ENCODE measurements around the gene SIK3. TPM values are rescaled to one million over a fixed set of nuclear protein-coding genes. Genes with fewer than 3 reads are reported as not detected.

The SIK3 gene
- total and polyA plus RNA-seq, 4 donors, result 6.4 to 64.2 (median 39.0) TPM

DNA sequence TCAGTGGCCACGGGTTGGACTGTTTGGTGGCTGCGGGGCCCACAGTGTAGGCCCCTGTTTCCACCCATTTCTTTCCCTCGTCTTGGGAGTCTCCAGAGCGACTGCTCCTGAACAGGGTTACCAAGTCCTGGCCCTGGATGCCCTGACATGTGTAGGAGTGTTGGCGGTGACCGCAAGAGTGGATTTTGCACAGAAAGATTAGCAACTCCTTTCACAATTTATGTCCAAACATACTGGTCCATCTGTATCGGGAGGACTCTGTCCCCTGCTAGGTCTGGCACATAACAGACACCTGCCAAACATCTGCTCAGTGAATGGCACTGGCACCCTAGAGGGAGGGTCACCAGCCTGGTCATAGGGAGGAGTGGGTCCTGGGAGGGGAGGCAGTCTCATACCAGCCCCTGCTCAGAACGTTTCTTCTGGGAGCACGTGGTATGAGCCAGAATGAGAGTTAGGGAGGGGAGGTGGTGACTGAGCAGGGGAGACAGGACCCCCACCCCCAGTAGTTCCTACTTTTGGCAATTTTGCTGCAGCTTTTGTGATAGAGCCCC lies 257.4 kb downstream of the SIK3 start:
- Histone ChIP-seq H3K27ac (ENCODE audit: low read depth in 1 of 2, low read length in 2 of 2) (no peak overlapping the region), H3K9me3 (ENCODE audit: control insufficient read depth, low read length) (no peaks in the 10 kb centered on the region), H3K4me3 (ENCODE audit: low read length in 2 of 2) (no peak overlapping the region), H3K4me1 (ENCODE audit: control insufficient read depth in 1 of 2, insufficient read depth in 2 of 2, low read length in 2 of 2) (no peaks in the 10 kb centered on the region), H3K27me3 (ENCODE audit: control insufficient read depth in 1 of 2, insufficient read depth in 2 of 2, low read length in 1 of 2) (no peaks in the 10 kb centered on the region), H3K36me3 (ENCODE audit: control insufficient read depth in 1 of 2, insufficient read depth in 2 of 2, low read length in 1 of 2) (peaks cover 0 to 4% of the 10 kb centered on the region in 2 donors)
- intact Hi-C loops (cut with DNase I), result no loop called here
- DNase-seq (peak in 1 of 2 donors; percentile 53), ATAC-seq (ENCODE audit: low FRiP score) (no peak)
- 70 to 74% methylated on average over 9 of the region's 9 CpGs for WGBS, 2 donors

DNA sequence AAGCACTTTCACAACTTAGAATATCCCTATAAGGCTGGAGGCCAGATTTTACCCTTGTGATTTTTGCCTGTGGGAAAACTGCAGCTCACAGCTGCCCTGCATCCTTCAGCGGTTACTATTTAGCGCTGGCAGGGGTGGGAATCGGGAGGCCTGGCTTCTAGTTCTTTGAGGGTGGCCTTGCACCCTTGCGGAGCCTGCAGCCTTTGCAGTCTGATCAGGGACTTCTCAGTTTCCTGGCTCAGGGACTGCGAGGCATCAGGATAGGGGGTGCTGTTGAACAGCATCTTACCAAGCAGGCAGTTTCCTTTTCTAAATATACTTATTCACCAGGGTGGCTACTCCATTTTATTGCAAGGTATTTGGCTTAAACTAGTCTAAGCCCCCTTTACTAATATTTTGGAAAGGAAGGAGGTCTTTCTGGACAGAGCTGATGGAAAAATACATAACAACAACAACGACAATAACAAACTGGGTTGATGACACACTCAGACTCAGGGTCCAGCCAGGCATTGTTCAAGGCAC lies 257.9 kb downstream of the SIK3 start:
- DNase-seq, result peak in 1 of 2 donors; percentile 53
- H3K27ac ChIP-seq (ENCODE audit: low read depth in 1 of 2, low read length in 2 of 2), result no peak overlapping the region
- H3K27me3 ChIP-seq (ENCODE audit: control insufficient read depth in 1 of 2, insufficient read depth in 2 of 2, low read length in 1 of 2), result no peaks in the 10 kb centered on the region

DNA sequence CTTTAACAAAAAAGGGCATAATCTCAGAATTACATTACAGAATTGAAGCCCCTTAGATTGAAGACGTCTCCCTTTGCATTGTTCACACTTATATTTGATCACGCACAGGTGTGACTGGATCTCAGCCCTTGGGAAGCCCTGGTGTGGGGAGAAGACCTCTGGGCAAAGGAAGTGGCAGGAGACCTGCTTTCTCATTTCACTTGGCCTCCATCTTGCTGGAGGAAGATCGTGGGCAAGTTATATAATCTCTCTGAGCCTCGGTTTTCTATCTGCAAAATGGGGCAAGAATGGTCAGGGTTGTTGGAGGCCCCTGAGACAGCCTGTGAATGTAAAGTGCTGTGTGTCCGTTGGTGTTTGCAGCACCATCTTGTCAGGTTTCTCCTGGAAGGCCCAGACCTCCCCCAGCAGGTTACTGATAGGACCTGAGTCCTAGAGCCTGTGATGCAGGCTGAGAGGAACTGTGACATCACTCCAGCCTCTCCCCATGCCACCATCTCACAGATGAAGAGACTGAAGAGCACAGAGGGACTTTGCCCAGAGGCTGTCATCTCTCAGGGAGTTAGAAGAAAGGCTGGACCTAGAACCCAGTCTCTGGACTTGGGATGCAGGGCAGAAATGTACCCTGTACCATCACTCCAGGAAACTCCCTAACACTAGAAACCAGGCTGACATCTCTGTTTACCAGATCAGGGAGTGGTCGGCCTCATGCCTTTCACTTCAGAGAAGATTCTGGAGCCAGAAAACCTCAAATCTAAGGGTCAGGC lies 259.7 kb downstream of the SIK3 start:
- H3K27ac ChIP-seq (ENCODE audit: low read depth in 1 of 2, low read length in 2 of 2), result no peak overlapping the region
- intact Hi-C loops (cut with DNase I), result loop anchor here in 1 of 2 donors (5.0 kb wide), 1 partner anchor 51 kb away; the partner anchor contains the start of gene ZPR1
- DNase-seq, result no peak
- H3K36me3 ChIP-seq (ENCODE audit: control insufficient read depth in 1 of 2, insufficient read depth in 2 of 2, low read length in 1 of 2), result peaks cover 0 to 3% of the 10 kb centered on the region in 2 donors
- ATAC-seq (ENCODE audit: low FRiP score), result no peak
- H3K4me3 ChIP-seq (ENCODE audit: low read length in 2 of 2), result no peak overlapping the region
- WGBS, 2 donors, result 94 to 95% methylated on average over 6 of the region's 6 CpGs
- no peaks in the 10 kb centered on the region for H3K4me1 ChIP-seq (ENCODE audit: control insufficient read depth in 1 of 2, insufficient read depth in 2 of 2, low read length in 2 of 2)
- H3K27me3 ChIP-seq (ENCODE audit: control insufficient read depth in 1 of 2, insufficient read depth in 2 of 2, low read length in 1 of 2), result no peaks in the 10 kb centered on the region
- H3K9me3 ChIP-seq (ENCODE audit: control insufficient read depth, low read length), result no peaks in the 10 kb centered on the region

More for the DNA sequence above, 257.9 kb downstream of the SIK3 start:
- Histone ChIP-seq H3K4me1 (ENCODE audit: control insufficient read depth in 1 of 2, insufficient read depth in 2 of 2, low read length in 2 of 2) (no peaks in the 10 kb centered on the region), H3K36me3 (ENCODE audit: control insufficient read depth in 1 of 2, insufficient read depth in 2 of 2, low read length in 1 of 2) (peaks cover 0 to 4% of the 10 kb centered on the region in 2 donors), H3K4me3 (ENCODE audit: low read length in 2 of 2) (no peak overlapping the region), H3K9me3 (ENCODE audit: control insufficient read depth, low read length) (no peaks in the 10 kb centered on the region)
- ATAC-seq (ENCODE audit: low FRiP score), result no peak
- WGBS, 2 donors, result 42 to 68% methylated on average over 6 of the region's 6 CpGs
- intact Hi-C loops (cut with DNase I), result no loop called here

DNA sequence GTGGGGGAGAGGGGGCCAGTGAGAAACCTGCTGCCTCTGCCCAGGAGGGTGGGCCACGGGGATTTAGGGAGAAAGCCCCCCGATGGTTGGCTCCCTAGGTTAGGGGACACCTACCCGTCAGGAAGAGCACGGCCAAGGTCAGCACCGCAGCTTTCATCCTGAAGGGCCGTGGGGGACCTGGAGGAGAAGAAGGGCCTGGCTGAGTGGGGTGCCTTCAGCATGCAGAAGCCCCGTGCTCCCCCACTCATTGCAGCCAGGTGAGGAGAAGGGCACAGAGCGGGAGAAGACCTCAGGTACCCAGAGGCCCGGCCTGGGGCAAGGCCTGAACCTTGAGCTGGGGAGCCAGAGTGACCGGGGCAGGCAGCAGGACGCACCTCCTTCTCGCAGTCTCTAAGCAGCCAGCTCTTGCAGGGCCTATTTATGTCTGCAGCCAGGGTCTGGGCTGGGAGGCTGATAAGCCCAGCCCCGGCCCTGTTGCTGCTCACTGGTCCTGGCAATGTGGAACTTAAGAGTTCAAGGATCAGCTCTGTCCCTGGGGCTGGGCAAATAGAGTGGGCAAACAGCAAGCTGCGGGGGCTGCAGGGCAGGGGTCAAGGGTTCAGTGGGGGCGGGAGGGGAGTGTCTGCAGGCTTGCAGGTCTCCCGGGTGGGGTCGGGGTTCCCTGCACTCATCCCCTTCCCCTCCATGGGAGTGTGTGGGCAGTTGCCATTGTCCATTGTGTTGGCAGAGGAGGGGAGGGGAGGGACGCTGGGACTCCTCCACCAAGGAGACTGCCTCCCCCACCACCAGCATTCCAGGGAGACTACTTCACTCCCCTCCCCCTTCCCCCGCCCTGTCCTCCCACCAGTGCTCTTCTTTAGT lies 260.8 kb downstream of the SIK3 start, which contains the start of gene APOA1:
Gene APOA1, minus strand, starts transcription at position 392 of the 861 bp plus-strand sequence. Its CDS starts 235 bp downstream, at position 157.
- Histone ChIP-seq H3K9me3 (ENCODE audit: control insufficient read depth, low read length) (no peaks in the 10 kb centered on the region), H3K36me3 (ENCODE audit: control insufficient read depth in 1 of 2, insufficient read depth in 2 of 2, low read length in 1 of 2) (no peaks in the 10 kb centered on the region), H3K27me3 (ENCODE audit: control insufficient read depth in 1 of 2, insufficient read depth in 2 of 2, low read length in 1 of 2) (no peaks in the 10 kb centered on the region), H3K4me1 (ENCODE audit: control insufficient read depth in 1 of 2, insufficient read depth in 2 of 2, low read length in 2 of 2) (no peaks in the 10 kb centered on the region), H3K4me3 (ENCODE audit: low read length in 2 of 2) (no peak within 1 kb of the TSS), H3K27ac (ENCODE audit: low read depth in 1 of 2, low read length in 2 of 2) (no peak within 1 kb of the TSS)
- 68 to 71% methylated on average over 18 to 19 of the region's 19 CpGs for WGBS, 2 donors
- intact Hi-C loops (cut with DNase I), result loop anchor here (2.0 to 5.0 kb wide), 2 partner anchors 47 to 50 kb away; partner anchors contain the start of genes APOA5 (in 1 of the 2) and ZPR1 (in 1 of the 2)
- no peak for ATAC-seq (ENCODE audit: low FRiP score)
- DNase-seq, result peak in 1 of 2 donors; percentile 76

DNA sequence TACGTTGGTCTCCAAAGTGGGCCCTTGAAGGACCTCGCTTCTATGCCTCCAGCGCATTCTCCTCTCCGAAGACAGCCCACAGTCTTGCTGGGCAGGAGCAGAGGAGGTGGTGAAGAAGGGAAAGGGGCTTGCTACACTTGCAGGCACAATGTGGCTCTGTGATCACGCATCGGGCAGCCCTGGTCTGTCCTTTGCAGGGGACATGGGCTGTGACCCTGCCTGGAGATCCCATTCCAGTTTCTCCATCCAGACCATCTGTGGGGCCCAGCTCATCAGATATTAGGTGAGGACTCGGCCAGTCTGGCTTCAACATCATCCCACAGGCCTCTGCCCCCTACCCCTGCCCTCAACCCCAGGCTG lies 261.6 kb downstream of the SIK3 start:
- H3K4me3 ChIP-seq (ENCODE audit: low read length in 2 of 2), result no peak overlapping the region
- no peaks in the 10 kb centered on the region for H3K9me3 ChIP-seq (ENCODE audit: control insufficient read depth, low read length)
- 86 to 93% methylated on average over 7 of the region's 7 CpGs for WGBS, 2 donors
- ATAC-seq (ENCODE audit: low FRiP score) (no peak), DNase-seq (no peak)
- H3K36me3 ChIP-seq (ENCODE audit: control insufficient read depth in 1 of 2, insufficient read depth in 2 of 2, low read length in 1 of 2), result no peaks in the 10 kb centered on the region
- H3K27me3 ChIP-seq (ENCODE audit: control insufficient read depth in 1 of 2, insufficient read depth in 2 of 2, low read length in 1 of 2), result no peaks in the 10 kb centered on the region
- no peaks in the 10 kb centered on the region for H3K4me1 ChIP-seq (ENCODE audit: control insufficient read depth in 1 of 2, insufficient read depth in 2 of 2, low read length in 2 of 2)
- intact Hi-C loops (cut with DNase I), result loop anchor here (2.0 to 5.0 kb wide), 2 partner anchors 46 to 49 kb away; partner anchors contain the start of genes APOA5 (in 1 of the 2) and ZPR1 (in 1 of the 2)
- H3K27ac ChIP-seq (ENCODE audit: low read depth in 1 of 2, low read length in 2 of 2), result no peak overlapping the region

GRCh38 chr11:116835791-116836631 lies 262.2 kb downstream of the SIK3 start:
- H3K36me3 ChIP-seq (ENCODE audit: control insufficient read depth in 1 of 2, insufficient read depth in 2 of 2, low read length in 1 of 2), result no peaks in the 10 kb centered on the region
- no peaks in the 10 kb centered on the region for H3K27me3 ChIP-seq (ENCODE audit: control insufficient read depth in 1 of 2, insufficient read depth in 2 of 2, low read length in 1 of 2)
- DNase-seq, result peak; percentile 91 to 95
- no peaks in the 10 kb centered on the region for H3K4me1 ChIP-seq (ENCODE audit: control insufficient read depth in 1 of 2, insufficient read depth in 2 of 2, low read length in 2 of 2)
- peak overlapping the region in 1 of 2 donors; percentile 10 for H3K27ac ChIP-seq (ENCODE audit: low read depth in 1 of 2, low read length in 2 of 2)
- no peaks in the 10 kb centered on the region for H3K9me3 ChIP-seq (ENCODE audit: control insufficient read depth, low read length)
- peak; percentile 93 for ATAC-seq (ENCODE audit: low FRiP score)
- H3K4me3 ChIP-seq (ENCODE audit: low read length in 2 of 2), result no peak overlapping the region
- intact Hi-C loops (cut with DNase I), result loop anchor here (2.0 to 5.0 kb wide), 2 partner anchors 45 to 49 kb away; partner anchors contain the start of genes APOA5 (in 1 of the 2) and ZPR1 (in 1 of the 2)
- WGBS, 2 donors, result 15% methylated on average over 55 to 57 of the region's 57 CpGs

DNA sequence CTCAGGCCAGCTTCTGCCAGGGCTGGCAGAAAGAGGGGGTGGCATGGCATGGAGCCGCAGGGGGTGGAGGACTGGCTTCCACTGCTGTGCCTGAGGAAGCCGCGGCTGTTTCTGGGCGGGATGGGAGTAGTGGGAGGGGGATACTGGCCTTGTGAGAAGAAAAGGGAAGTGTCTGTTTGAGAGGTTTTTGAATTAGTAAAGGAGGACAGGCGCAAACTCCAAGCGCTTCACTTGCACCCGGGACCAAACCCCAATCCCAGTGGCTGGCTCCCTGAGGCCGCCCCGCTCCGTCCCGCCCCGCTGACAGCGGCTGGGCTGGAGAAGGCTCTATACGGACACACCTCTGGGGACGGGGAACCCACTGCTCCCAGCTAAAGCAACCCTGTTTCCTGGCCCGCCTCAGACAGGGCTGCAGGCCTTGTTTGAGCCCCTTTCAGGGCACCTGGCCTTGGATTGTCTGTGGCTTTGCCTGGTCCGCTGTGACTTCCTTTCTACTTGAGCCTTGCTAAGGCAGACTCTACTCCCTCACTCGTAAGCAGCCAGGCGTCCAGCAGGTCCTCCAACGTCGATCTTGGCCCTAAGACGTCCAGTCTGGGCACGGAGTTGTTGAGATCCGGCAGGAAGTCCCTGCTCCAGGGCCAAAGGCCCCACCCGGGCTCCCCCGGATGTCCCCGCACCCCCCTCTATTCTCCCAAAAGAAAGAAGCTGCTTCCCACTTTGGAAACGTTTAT lies 263.0 kb downstream of the SIK3 start:
- peak in 1 of 2 donors; percentile 75 for DNase-seq
- Histone ChIP-seq H3K27ac (ENCODE audit: low read depth in 1 of 2, low read length in 2 of 2) (peak overlapping the region; percentile 10 to 70), H3K36me3 (ENCODE audit: control insufficient read depth in 1 of 2, insufficient read depth in 2 of 2, low read length in 1 of 2) (no peaks in the 10 kb centered on the region), H3K4me1 (ENCODE audit: control insufficient read depth in 1 of 2, insufficient read depth in 2 of 2, low read length in 2 of 2) (no peaks in the 10 kb centered on the region), H3K4me3 (ENCODE audit: low read length in 2 of 2) (no peak overlapping the region), H3K9me3 (ENCODE audit: control insufficient read depth, low read length) (no peaks in the 10 kb centered on the region), H3K27me3 (ENCODE audit: control insufficient read depth in 1 of 2, insufficient read depth in 2 of 2, low read length in 1 of 2) (no peaks in the 10 kb centered on the region)
- intact Hi-C loops (cut with DNase I), result loop anchor here in 1 of 2 donors (5.0 kb wide), 1 partner anchor 48 kb away; the partner anchor contains the start of gene ZPR1
- no peak for ATAC-seq (ENCODE audit: low FRiP score)
- WGBS, 2 donors, result 51 to 52% methylated on average over 28 of the region's 28 CpGs
